ENCODE results near the gene UGT1A5. TPM values are rescaled to one million over a fixed set of nuclear protein-coding genes. Genes with fewer than 3 reads are reported as not detected.
A peak's percentile ranks its signal among the peaks of the same experiment; 100 is the strongest.

The UGT1A5 gene
- total RNA-seq, 2 experiments from 2014 or later: not detected

DNA sequence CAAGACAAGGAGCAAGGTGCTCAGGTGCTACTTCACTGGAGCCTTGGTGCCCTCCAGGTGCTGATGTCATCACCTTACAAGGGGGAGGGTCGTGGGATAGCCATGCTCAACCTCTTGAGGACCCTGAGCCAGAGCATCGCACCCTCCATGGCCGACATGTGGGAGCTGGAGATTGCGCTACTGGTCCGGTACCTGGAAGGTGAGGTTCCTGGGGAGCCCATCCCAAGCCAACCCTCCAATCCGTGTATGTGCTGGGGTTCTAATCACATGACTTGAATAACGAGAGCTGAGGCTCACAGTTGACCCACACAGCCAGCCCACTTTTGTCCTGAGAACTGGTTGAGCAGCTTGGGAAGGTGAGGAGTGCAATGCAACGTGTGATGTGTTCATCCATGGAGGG lies 91.3 kb downstream of the UGT1A5 start:
- CTCF ChIA-PET: no interaction called here

DNA sequence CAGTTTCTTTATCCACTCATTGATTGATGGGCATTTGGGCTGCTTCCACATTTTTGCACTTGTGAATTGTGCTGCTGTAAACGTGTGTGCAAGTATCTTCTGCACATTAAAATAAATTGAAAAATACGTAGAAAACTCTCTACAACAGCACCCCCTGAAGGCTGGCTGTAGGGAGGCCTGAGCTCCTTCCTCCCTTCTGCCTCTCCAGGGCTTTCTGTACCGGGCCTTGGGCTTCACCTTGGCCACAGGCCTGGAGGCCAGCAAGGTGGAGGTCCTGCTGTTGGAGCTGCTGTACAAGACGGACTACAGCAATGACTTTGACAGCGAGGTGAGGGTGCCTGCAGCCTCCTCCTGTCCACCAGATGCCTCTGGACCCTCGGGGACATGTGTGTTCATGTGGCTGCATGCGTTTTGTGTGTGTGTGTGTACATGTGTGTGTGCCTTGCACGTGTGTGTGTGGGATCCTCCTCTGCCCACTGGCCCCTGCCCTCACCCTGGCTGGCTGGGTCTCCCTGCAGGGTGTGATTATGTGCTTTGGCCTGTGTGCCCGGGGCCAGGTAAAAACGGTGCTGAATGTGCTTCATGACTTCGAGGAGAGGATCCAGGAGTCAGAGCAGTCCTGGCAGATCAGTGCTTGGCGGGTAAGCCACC lies 94.6 kb downstream of the UGT1A5 start:
- peak; percentile 1 for DNase-seq
- no peak overlapping the region for H3K4me3 Mint-ChIP-seq
- intact Hi-C loops (cut with DNase I, micrococcal nuclease): no loop called here

More for the DNA sequence above, 91.3 kb downstream of the UGT1A5 start:
- DNase-seq (no peak), ATAC-seq (no peak)
- H3K27ac Mint-ChIP-seq: no peak overlapping the region
- H3K9me3 Mint-ChIP-seq (ENCODE audit: low read depth): no peaks in the 10 kb centered on the region
- H3K4me3 Mint-ChIP-seq: no peak overlapping the region
- peaks cover 2% of the 10 kb centered on the region for H3K4me1 Mint-ChIP-seq
- no peaks in the 10 kb centered on the region for H3K36me3 Mint-ChIP-seq (ENCODE audit: low read depth)
- H3K27me3 Mint-ChIP-seq: peaks cover 9% of the 10 kb centered on the region
- POLR2A ChIA-PET: no interaction called here
- intact Hi-C loops (cut with DNase I, micrococcal nuclease): no loop called here

GRCh38 chr2:233807966-233808935 lies 95.5 kb downstream of the UGT1A5 start:
- H3K27ac Mint-ChIP-seq: no peak overlapping the region
- DNase-seq (peak; percentile 1), ATAC-seq (no peak)
- no peaks in the 10 kb centered on the region for H3K4me1 Mint-ChIP-seq
- H3K27me3 Mint-ChIP-seq: peaks cover 12% of the 10 kb centered on the region
- intact Hi-C loops (cut with DNase I, micrococcal nuclease): no loop called here
- ChIA-PET CTCF (interaction anchor here (0.7 kb wide), 1 partner anchor 14 kb away, joined by 3 read pairs; no protein-coding TSS in a partner anchor), POLR2A (no interaction called here)
- no peaks in the 10 kb centered on the region for H3K9me3 Mint-ChIP-seq (ENCODE audit: low read depth)
- H3K4me3 Mint-ChIP-seq: no peak overlapping the region
- no peaks in the 10 kb centered on the region for H3K36me3 Mint-ChIP-seq (ENCODE audit: low read depth)

More for the DNA sequence above, 94.6 kb downstream of the UGT1A5 start:
- H3K4me1 Mint-ChIP-seq: no peaks in the 10 kb centered on the region
- no peak overlapping the region for H3K27ac Mint-ChIP-seq
- ChIA-PET CTCF (interaction anchor here (0.7 kb wide), 1 partner anchor 15 kb away, joined by 3 read pairs; no protein-coding TSS in a partner anchor), POLR2A (no interaction called here)
- peaks cover 12% of the 10 kb centered on the region for H3K27me3 Mint-ChIP-seq
- no peaks in the 10 kb centered on the region for H3K36me3 Mint-ChIP-seq (ENCODE audit: low read depth)
- no peak for ATAC-seq
- H3K9me3 Mint-ChIP-seq (ENCODE audit: low read depth): no peaks in the 10 kb centered on the region

- CTCF ChIA-PET: interaction anchor here (0.8 kb wide), 1 partner anchor 202 kb away, joined by 3 read pairs; no protein-coding TSS in a partner anchor
Observed at GRCh38 chr2:233810385-233810784, 97.7 kb downstream of the UGT1A5 start.

GRCh38 chr2:233811087-233811486 lies 98.4 kb downstream of the UGT1A5 start:
- Mint-ChIP-seq H3K36me3 (ENCODE audit: low read depth) (no peaks in the 10 kb centered on the region), H3K9me3 (ENCODE audit: low read depth) (no peaks in the 10 kb centered on the region), H3K4me1 (no peaks in the 10 kb centered on the region), H3K27ac (no peak overlapping the region), H3K4me3 (no peak overlapping the region), H3K27me3 (peaks cover 8% of the 10 kb centered on the region)
- ChIA-PET POLR2A (no interaction called here), CTCF (interaction anchor here (0.8 kb wide), 1 partner anchor 201 kb away, joined by 3 read pairs; no protein-coding TSS in a partner anchor)
- DNase-seq: no peak
- intact Hi-C loops (cut with DNase I, micrococcal nuclease): no loop called here
- ATAC-seq: no peak

More at GRCh38 chr2:233810385-233810784, 97.7 kb downstream of the UGT1A5 start:
- H3K27me3 Mint-ChIP-seq: peaks cover 8% of the 10 kb centered on the region
- ATAC-seq (no peak), DNase-seq (no peak)
- no peaks in the 10 kb centered on the region for H3K9me3 Mint-ChIP-seq (ENCODE audit: low read depth)
- intact Hi-C loops (cut with DNase I, micrococcal nuclease): no loop called here
- POLR2A ChIA-PET: no interaction called here
- H3K27ac Mint-ChIP-seq: no peak overlapping the region
- no peak overlapping the region for H3K4me3 Mint-ChIP-seq
- H3K36me3 Mint-ChIP-seq (ENCODE audit: low read depth): no peaks in the 10 kb centered on the region
- H3K4me1 Mint-ChIP-seq: no peaks in the 10 kb centered on the region

- H3K9me3 Mint-ChIP-seq (ENCODE audit: low read depth): no peaks in the 10 kb centered on the region
- peaks cover 8% of the 10 kb centered on the region for H3K27me3 Mint-ChIP-seq
- H3K36me3 Mint-ChIP-seq (ENCODE audit: low read depth): no peaks in the 10 kb centered on the region
- H3K4me3 Mint-ChIP-seq: no peak overlapping the region
- intact Hi-C loops (cut with DNase I, micrococcal nuclease): no loop called here
- ATAC-seq (no peak), DNase-seq (peak; percentile 2)
- H3K4me1 Mint-ChIP-seq: no peaks in the 10 kb centered on the region
- ChIA-PET POLR2A (no interaction called here), CTCF (no interaction called here)
- no peak overlapping the region for H3K27ac Mint-ChIP-seq
Observed at GRCh38 chr2:233811732-233812131, 99.0 kb downstream of the UGT1A5 start.

DNA sequence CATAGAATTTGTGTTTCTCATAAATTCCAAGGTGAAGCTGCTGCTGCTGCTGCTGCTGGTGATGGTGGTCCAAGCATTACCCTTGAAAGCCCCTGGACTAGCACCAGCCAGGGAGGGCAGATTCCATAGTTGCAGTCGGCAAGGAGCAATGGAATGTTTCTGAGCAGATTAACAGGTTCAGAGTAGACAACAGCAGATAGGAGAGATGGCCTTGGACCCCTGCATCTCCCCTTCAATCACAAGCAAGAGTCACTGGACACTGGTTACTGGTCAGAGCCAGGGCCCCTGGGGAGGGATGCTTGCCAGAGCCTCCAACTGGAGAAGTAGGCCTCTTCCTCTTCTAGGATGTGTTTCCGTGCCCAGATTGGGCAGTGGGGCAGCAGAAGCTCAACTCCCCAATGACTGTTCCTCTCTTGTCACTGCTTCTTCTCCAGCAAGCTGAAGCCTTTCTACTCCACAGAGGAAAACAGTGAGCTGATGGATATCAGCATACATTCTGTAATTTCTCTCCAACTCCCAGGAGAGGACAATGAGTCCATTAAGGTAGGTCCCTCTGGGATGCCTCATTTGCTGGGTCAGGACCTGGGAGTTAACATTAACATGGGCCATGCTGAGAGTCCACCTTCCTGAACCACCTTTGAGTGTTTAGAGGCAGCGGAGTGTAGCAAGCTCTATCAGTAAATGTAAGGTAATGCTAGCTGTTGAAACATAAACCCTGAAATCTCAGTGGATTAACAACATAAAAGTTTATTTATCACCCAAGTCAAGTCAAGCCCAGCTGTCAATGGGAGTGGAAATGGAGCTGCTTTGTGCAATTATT lies 100.7 kb downstream of the UGT1A5 start:
- POLR2A ChIA-PET: interaction anchor here (0.5 kb wide), 1 partner anchor 785 kb away, joined by 3 read pairs; no protein-coding TSS in a partner anchor
- no peak overlapping the region for H3K27ac Mint-ChIP-seq
- no peaks in the 10 kb centered on the region for H3K9me3 Mint-ChIP-seq (ENCODE audit: low read depth)
- ATAC-seq (no peak), DNase-seq (peak; percentile 1)
- no peak overlapping the region for H3K4me3 Mint-ChIP-seq
- CTCF ChIA-PET: interaction anchor here (0.7 kb wide), 1 partner anchor 919 kb away, joined by 4 read pairs; no protein-coding TSS in a partner anchor
- H3K4me1 Mint-ChIP-seq: no peaks in the 10 kb centered on the region
- peaks cover 9% of the 10 kb centered on the region for H3K27me3 Mint-ChIP-seq
- intact Hi-C loops (cut with DNase I, micrococcal nuclease): no loop called here
- no peaks in the 10 kb centered on the region for H3K36me3 Mint-ChIP-seq (ENCODE audit: low read depth)

- no peak overlapping the region for H3K27ac Mint-ChIP-seq
- ATAC-seq (peak; percentile 39), DNase-seq (peak; percentile 4)
- intact Hi-C loops (cut with DNase I, micrococcal nuclease): no loop called here
- POLR2A ChIA-PET: interaction anchor here (0.5 to 0.7 kb wide), 2 partner anchors 224 to 786 kb away, joined by 3 read pairs; no protein-coding TSS in a partner anchor
- CTCF ChIA-PET: no interaction called here
- peaks cover 9% of the 10 kb centered on the region for H3K27me3 Mint-ChIP-seq
- H3K36me3 Mint-ChIP-seq (ENCODE audit: low read depth): no peaks in the 10 kb centered on the region
- H3K4me1 Mint-ChIP-seq: no peaks in the 10 kb centered on the region
- H3K4me3 Mint-ChIP-seq: no peak overlapping the region
- H3K9me3 Mint-ChIP-seq (ENCODE audit: low read depth): no peaks in the 10 kb centered on the region
Observed at GRCh38 chr2:233814056-233814835, 101.5 kb downstream of the UGT1A5 start.

GRCh38 chr2:233815861-233816260 lies 103.2 kb downstream of the UGT1A5 start:
- Mint-ChIP-seq H3K27me3 (peaks cover 3% of the 10 kb centered on the region), H3K4me1 (no peaks in the 10 kb centered on the region), H3K4me3 (no peak overlapping the region), H3K27ac (no peak overlapping the region), H3K9me3 (ENCODE audit: low read depth) (no peaks in the 10 kb centered on the region), H3K36me3 (ENCODE audit: low read depth) (no peaks in the 10 kb centered on the region)
- intact Hi-C loops (cut with DNase I, micrococcal nuclease): no loop called here
- no peak for ATAC-seq
- DNase-seq: no peak
- ChIA-PET CTCF (no interaction called here), POLR2A (no interaction called here)

DNA sequence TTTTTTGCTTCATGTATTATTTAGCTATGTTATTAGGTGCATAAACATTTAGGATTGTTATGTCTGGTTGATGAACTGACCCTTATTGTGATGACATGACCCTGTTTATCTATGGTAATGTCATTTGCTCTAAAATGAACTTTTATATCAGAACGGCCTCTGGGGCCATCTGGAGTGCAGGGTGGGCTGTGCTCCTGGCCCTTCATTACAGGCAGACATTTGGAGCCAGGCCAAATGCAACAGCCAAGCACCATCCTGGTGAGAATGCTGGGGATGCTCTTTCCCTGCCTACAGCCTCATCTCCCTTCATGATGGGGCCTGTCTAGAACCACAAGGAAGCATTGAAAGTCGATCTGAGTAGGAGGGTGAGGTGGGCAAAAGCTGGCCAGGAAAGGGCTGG lies 103.6 kb downstream of the UGT1A5 start:
- ChIA-PET CTCF (no interaction called here), POLR2A (no interaction called here)
- no peaks in the 10 kb centered on the region for H3K4me1 Mint-ChIP-seq

More for the DNA sequence above, 103.6 kb downstream of the UGT1A5 start:
- ATAC-seq: no peak
- Mint-ChIP-seq H3K4me3 (no peak overlapping the region), H3K9me3 (ENCODE audit: low read depth) (no peaks in the 10 kb centered on the region), H3K27ac (no peak overlapping the region), H3K27me3 (peaks cover 3% of the 10 kb centered on the region), H3K36me3 (ENCODE audit: low read depth) (no peaks in the 10 kb centered on the region)
- intact Hi-C loops (cut with DNase I, micrococcal nuclease): no loop called here
- no peak for DNase-seq
